Panc1 (cell line): ENCODE measurements around the gene VWA8. TPM values are rescaled to one million over a fixed set of nuclear protein-coding genes. Genes with fewer than 3 reads are reported as not detected.

Experiments used
- ATAC-seq: fragments of 200-7000 bp; cut with Tn5 transposase; 2 replicates; pipeline ENCODE4 v1.9.1; 2020; ENCODE audit warnings: mild to moderate bottlenecking, moderate library complexity
- BruUV-seq: library from RNA; stranded (reverse); fragments of 400-500 nt; replicated peaks from 2 replicates; lab custom pipeline; 2021; lab: Mats Ljungman, UMichigan
- CTCF ChIA-PET: fragments of 300-600 bp; sonication (Branson Sonifier 250); formaldehyde crosslinking; loops from one replicate; lab custom pipeline; 2022; ENCODE audit warnings: antibody characterized with exemption; lab: Charles Lee
- POLR2A ChIA-PET: fragments of 300-600 bp; sonication (Branson Sonifier 250); formaldehyde crosslinking; loops from one replicate; lab custom pipeline; 2022; ENCODE audit warnings: antibody characterized with exemption; lab: Charles Lee
- DNase-seq: peaks from one replicate; pipeline ENCODE4 v3.0.0-alpha.2; 2010; ENCODE audit warnings: low read depth, low spot score
- H3K27ac ChIP-seq: 2 replicates; pipeline ENCODE4 v1.5.1; 2011; ENCODE audit warnings: mild to moderate bottlenecking, low read length, inconsistent platforms
- H3K27me3 ChIP-seq: fragments of 200-500 bp; sonication (Bioruptor generic); 2 replicates; pipeline ENCODE4 v1.6.0; 2014; ENCODE audit warnings: low read length, inconsistent platforms; ENCODE audit not compliant: control insufficient read depth, insufficient read depth
- H3K36me3 ChIP-seq: fragments of 200-500 bp; sonication (Bioruptor generic); 2 replicates; pipeline ENCODE4 v1.5.1; 2014; ENCODE audit warnings: inconsistent platforms, mild to moderate bottlenecking, low read length, moderate library complexity; ENCODE audit not compliant: control insufficient read depth, insufficient read depth
- H3K4me1 ChIP-seq: 2 replicates; pipeline ENCODE4 v1.5.1; 2011; ENCODE audit warnings: inconsistent platforms, mild to moderate bottlenecking, low read length, moderate library complexity; ENCODE audit not compliant: control insufficient read depth, insufficient read depth
- H3K4me3 ChIP-seq, 2 experiments: 2 replicates each; pipeline ENCODE4 v1.5.1; 2011 to 2012; ENCODE audit warnings: low read depth in 2 of 2, low read length in 2 of 2, mild to moderate bottlenecking in 2 of 2, inconsistent platforms in 1 of 2, moderate library complexity in 1 of 2
- H3K9me3 ChIP-seq: fragments of 200-500 bp; sonication (Bioruptor generic); 2 replicates; pipeline ENCODE4 v1.5.1; 2014; ENCODE audit warnings: low read depth, mild to moderate bottlenecking, inconsistent platforms, low read length, moderate library complexity; ENCODE audit not compliant: control insufficient read depth, insufficient read depth
- POLR2AphosphoS5 ChIP-seq: IDR thresholded peaks from 2 replicates; pipeline ENCODE4 v1.6.1; 2012; ENCODE audit warnings: mild to moderate bottlenecking, low read depth, low read length, moderate library complexity
- SIN3A ChIP-seq: IDR thresholded peaks from 2 replicates; pipeline ENCODE4 v1.6.1; 2012; ENCODE audit warnings: low read depth, mild to moderate bottlenecking, low read length, moderate library complexity, borderline replicate concordance; ENCODE audit not compliant: insufficient read depth
- TCF7L2 ChIP-seq: IDR thresholded peaks from 2 replicates; pipeline ENCODE4 v1.6.1; 2011; ENCODE audit warnings: mild to moderate bottlenecking, low read depth, low read length, inconsistent platforms
- in situ Hi-C: cut with HindIII; loops from 2 replicates; pipeline ENCODE4 v1.10.0; 2016; ENCODE audit warnings: low sequenced_read_pairs, low pct_unique_long_range_greater_than_20kb
- intact Hi-C: fragments of 100-400 bp; cut with micrococcal nuclease; formaldehyde crosslinking; loops from one replicate; pipeline ENCODE4 v1.10.0; 2022; ENCODE audit not compliant: unreplicated experiment
- total RNA-seq: library from RNA; stranded (reverse); gene quantifications from one replicate; pipeline ENCODE4 v1.2.1, GENCODE V29; 2021; ENCODE audit not compliant: unreplicated experiment
- TF ChIP-seq, protein P1 (sequence below), 2 experiments: IDR thresholded peaks; 2 replicates each; pipeline ENCODE4 v1.6.1; 2011 to 2012; ENCODE audit warnings: low read depth in 2 of 2, control low read depth in 1 of 2, low read length in 1 of 2, mild to moderate bottlenecking in 1 of 2, moderate library complexity in 1 of 2; ENCODE audit not compliant: insufficient read depth in 1 of 2
- TF ChIP-seq, protein P2 (sequence below): fragments of 450-650 bp; IDR thresholded peaks from 2 replicates; pipeline ENCODE4 v1.5.1; 2017; ENCODE audit warnings: mild to moderate bottlenecking

Gene VWA8
- total RNA-seq, 1 experiment from 2014 or later = 11.2 TPM

DNA sequence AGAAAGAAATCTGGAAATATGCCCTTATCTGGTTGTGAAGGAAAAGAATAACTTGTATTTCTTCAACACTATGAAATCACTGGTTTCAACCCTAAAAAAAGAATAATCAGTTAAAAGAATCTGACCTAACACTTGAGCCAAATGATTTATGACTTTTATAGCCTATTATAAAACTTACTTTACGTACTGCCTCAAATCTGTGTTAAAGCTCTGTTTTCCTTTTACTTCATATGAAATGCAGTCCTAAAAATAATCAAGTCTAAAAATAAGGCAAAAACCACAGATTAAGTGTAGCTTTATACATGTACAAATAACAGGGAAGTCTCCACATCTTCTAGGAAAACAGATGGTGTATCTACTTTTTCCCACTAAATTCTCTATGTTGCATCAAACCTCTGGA, 101.3 kb downstream of the VWA8 start:
- intact Hi-C loops = no loop called here
- TF ChIP-seq TCF7L2 (no peak), SIN3A (no peak), POLR2AphosphoS5 (no peak)
- TF ChIP-seq, protein P1, sequence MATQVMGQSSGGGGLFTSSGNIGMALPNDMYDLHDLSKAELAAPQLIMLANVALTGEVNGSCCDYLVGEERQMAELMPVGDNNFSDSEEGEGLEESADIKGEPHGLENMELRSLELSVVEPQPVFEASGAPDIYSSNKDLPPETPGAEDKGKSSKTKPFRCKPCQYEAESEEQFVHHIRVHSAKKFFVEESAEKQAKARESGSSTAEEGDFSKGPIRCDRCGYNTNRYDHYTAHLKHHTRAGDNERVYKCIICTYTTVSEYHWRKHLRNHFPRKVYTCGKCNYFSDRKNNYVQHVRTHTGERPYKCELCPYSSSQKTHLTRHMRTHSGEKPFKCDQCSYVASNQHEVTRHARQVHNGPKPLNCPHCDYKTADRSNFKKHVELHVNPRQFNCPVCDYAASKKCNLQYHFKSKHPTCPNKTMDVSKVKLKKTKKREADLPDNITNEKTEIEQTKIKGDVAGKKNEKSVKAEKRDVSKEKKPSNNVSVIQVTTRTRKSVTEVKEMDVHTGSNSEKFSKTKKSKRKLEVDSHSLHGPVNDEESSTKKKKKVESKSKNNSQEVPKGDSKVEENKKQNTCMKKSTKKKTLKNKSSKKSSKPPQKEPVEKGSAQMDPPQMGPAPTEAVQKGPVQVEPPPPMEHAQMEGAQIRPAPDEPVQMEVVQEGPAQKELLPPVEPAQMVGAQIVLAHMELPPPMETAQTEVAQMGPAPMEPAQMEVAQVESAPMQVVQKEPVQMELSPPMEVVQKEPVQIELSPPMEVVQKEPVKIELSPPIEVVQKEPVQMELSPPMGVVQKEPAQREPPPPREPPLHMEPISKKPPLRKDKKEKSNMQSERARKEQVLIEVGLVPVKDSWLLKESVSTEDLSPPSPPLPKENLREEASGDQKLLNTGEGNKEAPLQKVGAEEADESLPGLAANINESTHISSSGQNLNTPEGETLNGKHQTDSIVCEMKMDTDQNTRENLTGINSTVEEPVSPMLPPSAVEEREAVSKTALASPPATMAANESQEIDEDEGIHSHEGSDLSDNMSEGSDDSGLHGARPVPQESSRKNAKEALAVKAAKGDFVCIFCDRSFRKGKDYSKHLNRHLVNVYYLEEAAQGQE (IDR thresholded peaks at IDR 0.05; ENCODE audit: insufficient read depth in 1 of 2, low read depth in 2 of 2, low read length in 1 of 2) = no peak
- TF ChIP-seq, protein P2, sequence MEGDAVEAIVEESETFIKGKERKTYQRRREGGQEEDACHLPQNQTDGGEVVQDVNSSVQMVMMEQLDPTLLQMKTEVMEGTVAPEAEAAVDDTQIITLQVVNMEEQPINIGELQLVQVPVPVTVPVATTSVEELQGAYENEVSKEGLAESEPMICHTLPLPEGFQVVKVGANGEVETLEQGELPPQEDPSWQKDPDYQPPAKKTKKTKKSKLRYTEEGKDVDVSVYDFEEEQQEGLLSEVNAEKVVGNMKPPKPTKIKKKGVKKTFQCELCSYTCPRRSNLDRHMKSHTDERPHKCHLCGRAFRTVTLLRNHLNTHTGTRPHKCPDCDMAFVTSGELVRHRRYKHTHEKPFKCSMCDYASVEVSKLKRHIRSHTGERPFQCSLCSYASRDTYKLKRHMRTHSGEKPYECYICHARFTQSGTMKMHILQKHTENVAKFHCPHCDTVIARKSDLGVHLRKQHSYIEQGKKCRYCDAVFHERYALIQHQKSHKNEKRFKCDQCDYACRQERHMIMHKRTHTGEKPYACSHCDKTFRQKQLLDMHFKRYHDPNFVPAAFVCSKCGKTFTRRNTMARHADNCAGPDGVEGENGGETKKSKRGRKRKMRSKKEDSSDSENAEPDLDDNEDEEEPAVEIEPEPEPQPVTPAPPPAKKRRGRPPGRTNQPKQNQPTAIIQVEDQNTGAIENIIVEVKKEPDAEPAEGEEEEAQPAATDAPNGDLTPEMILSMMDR = no peak
- in situ Hi-C loops = no loop called here
- Histone ChIP-seq H3K27me3 (no peaks in the 10 kb centered on the region), H3K9me3 (no peaks in the 10 kb centered on the region), H3K4me1 (no peaks in the 10 kb centered on the region), H3K4me3 (no peak overlapping the region), H3K36me3 (no peaks in the 10 kb centered on the region), H3K27ac (no peak overlapping the region)
- DNase-seq (no peak), ATAC-seq (no peak)
- ChIA-PET CTCF (no interaction called here), POLR2A (no interaction called here)
- BruUV-seq = no TSS peak

DNA sequence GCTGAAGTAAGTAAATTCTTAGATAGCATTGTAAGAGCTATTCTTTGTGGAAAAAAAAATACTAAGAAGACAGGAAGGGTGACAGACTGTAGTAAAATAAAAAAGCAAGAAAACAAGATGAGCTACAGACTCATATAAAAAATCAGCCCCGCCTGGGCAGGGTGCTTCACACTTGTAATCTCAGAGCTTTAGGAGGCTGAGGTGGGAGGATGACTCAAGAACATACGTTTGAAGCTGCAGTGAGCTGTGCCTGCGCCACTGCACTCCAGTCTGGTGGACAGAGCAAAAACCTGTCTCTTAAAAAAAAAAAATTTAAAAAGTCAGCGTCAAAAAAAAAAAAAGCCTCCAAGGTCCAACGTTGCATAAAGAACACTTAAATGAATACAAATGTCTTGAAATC, 102.1 kb downstream of the VWA8 start:
- no TSS peak for BruUV-seq
- no peaks in the 10 kb centered on the region for H3K9me3 ChIP-seq
- intact Hi-C loops = no loop called here
- no peak overlapping the region for H3K27ac ChIP-seq
- DNase-seq = no peak
- H3K4me3 ChIP-seq = no peak overlapping the region
- H3K4me1 ChIP-seq = no peaks in the 10 kb centered on the region
- no peak for ATAC-seq
- no peaks in the 10 kb centered on the region for H3K36me3 ChIP-seq
- POLR2A ChIA-PET = interaction anchor here (0.6 kb wide), 1 partner anchor 73 kb away, joined by 8 read pairs; no protein-coding TSS in a partner anchor
- CTCF ChIA-PET = no interaction called here
- no peaks in the 10 kb centered on the region for H3K27me3 ChIP-seq
- in situ Hi-C loops = no loop called here
- TF ChIP-seq, protein P2 = no peak
- no peak for TF ChIP-seq SIN3A
- TF ChIP-seq TCF7L2 = no peak
- TF ChIP-seq, protein P1 (IDR thresholded peaks at IDR 0.05; ENCODE audit: insufficient read depth in 1 of 2, low read depth in 2 of 2, low read length in 1 of 2) = no peak
- no peak for TF ChIP-seq POLR2AphosphoS5
